IPS-18a (cell line): Measurements from ENCODE around the gene ULBP1.
A peak's percentile ranks its signal among the peaks of the same experiment; 100 is the strongest.
"Not testable (repeated sequence)": the region's sequence is repeated elsewhere in the genome, so short reads cannot be mapped to it uniquely, and the experiment has no call there.

Experiments
- H3K27ac ChIP-seq: one replicate; pipeline ENCODE4 v1.5.1; 2013; ENCODE audit warnings: low read length
- H3K27me3 ChIP-seq: one replicate; pipeline ENCODE4 v1.6.1; 2013; ENCODE audit warnings: mild to moderate bottlenecking, low read length; ENCODE audit not compliant: control insufficient read depth, insufficient read depth
- H3K36me3 ChIP-seq: one replicate; pipeline ENCODE4 v1.6.1; 2013; ENCODE audit warnings: low read depth, low read length; ENCODE audit not compliant: control insufficient read depth
- H3K4me1 ChIP-seq: one replicate; pipeline ENCODE4 v1.6.1; 2013; ENCODE audit warnings: low read depth, low read length; ENCODE audit not compliant: control insufficient read depth
- H3K4me3 ChIP-seq: one replicate; pipeline ENCODE4 v1.5.1; 2013; ENCODE audit warnings: low read length
- H3K9ac ChIP-seq: one replicate; pipeline ENCODE4 v1.6.1; 2013; ENCODE audit warnings: mild to moderate bottlenecking, low read length, moderate library complexity
- H3K9me3 ChIP-seq: one replicate; pipeline ENCODE4 v1.6.1; 2013; ENCODE audit warnings: low read depth, low read length; ENCODE audit not compliant: control insufficient read depth

Gene ULBP1

DNA sequence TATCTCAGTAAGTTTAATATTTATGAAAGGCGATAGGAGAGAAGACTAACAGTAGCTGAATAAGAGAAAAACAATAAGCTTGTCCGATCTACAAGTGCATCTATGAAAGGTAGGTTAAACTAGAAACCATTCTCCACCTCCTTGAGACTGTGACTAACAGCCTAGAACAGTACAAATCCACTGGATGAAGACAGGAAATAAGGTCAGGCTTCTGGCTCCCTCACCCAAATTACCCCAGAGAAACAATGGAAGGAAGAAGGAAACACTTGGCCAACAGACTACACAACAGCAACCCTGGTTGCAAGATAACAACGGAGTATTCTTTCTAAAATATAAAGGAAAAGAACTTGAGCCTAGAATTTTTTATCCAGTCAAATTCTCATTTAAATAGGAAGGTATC is 5.6 kb upstream of the ULBP1 start:
- not testable (repeated sequence) for H3K4me3 ChIP-seq, H3K27ac ChIP-seq, H3K36me3 ChIP-seq, H3K9me3 ChIP-seq, H3K4me1 ChIP-seq, H3K9ac ChIP-seq
- peaks cover 98% of the 10 kb centered on the region for H3K27me3 ChIP-seq

DNA sequence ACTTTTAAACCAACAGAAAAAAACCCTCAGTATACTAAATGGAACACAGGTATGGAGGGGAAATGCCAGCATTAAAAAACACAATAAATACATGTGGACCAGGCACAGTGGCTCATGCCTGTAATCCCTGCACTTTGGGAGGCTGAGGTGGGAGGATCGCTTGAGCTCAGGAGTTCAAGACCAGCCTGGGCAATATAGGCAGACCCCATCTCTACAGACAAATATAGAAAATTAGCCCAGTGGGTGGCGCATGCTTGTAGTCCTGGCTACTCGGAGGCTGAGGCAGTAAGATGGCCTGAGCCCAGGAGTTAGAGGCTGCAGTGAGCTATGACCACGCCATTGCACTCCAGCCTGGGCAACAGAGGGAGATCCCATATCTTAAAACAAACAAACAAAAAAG is 3.9 kb upstream of the ULBP1 start:
- not testable (repeated sequence) for H3K4me1 ChIP-seq, H3K36me3 ChIP-seq, H3K27ac ChIP-seq, H3K9ac ChIP-seq, H3K4me3 ChIP-seq, H3K9me3 ChIP-seq
- peaks cover 99% of the 10 kb centered on the region for H3K27me3 ChIP-seq

DNA sequence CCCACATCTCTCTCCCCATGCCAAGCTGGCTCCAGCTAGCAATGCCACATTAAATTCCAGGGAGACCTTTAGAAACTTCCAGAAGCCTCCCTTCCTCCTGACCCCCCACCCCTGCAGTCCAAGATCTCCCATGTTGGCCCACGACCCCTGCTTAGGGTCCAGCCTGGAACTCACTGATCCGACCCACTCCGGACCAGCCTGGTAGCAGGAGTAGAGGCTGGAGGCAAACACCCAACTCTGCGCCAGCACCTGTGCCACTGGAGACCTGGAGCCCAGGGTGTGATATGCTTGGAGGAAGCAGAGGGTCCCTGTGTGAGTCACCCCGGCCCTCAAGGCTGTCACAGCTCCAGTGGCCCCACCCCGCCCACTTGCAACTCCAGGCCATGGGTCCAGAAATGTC is 3.3 kb upstream of the ULBP1 start:
- Histone ChIP-seq H3K27me3 (peaks cover 99% of the 10 kb centered on the region), H3K4me3 (no peak overlapping the region), H3K27ac (no peak overlapping the region), H3K9me3 (no peaks in the 10 kb centered on the region), H3K36me3 (no peaks in the 10 kb centered on the region), H3K4me1 (no peaks in the 10 kb centered on the region), H3K9ac (no peak overlapping the region)

DNA sequence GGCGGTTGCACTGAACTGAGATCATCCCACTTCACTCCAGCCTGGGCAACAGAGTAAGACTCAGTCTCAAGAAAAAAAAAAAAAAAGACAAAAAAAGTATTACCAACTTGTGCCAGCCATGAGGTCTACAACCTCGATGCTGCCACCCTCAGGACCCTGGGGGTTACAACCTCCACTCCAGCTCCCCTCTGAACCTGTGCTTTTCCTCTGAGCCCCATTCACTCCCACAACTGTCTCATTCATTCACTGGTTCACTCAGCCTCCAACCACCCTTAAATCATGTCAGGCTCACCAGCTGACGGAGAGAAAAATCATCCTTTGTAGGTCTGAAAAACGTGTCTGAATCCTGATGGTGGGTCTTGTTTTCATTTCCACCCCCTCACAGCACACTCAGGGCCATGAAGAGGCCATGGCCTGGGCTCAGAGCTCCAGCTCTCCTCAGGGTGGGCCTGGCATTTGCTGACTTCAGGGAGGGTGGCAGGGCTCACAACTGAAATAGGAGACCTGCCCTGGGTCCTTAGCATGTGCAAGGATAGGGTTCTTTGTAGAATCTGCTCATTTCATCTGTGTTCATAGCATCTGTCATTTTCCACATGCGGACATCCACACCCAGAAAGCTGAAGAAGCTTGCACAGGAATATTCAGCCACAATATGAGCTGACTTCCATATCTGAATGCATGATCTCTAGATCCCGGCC is 1.9 kb upstream of the ULBP1 start:
- H3K36me3 ChIP-seq: no peaks in the 10 kb centered on the region
- H3K4me1 ChIP-seq: no peaks in the 10 kb centered on the region
- peaks cover 99% of the 10 kb centered on the region for H3K27me3 ChIP-seq
- no peak overlapping the region for H3K9ac ChIP-seq
- no peaks in the 10 kb centered on the region for H3K9me3 ChIP-seq
- H3K27ac ChIP-seq: no peak overlapping the region
- H3K4me3 ChIP-seq: no peak overlapping the region

DNA sequence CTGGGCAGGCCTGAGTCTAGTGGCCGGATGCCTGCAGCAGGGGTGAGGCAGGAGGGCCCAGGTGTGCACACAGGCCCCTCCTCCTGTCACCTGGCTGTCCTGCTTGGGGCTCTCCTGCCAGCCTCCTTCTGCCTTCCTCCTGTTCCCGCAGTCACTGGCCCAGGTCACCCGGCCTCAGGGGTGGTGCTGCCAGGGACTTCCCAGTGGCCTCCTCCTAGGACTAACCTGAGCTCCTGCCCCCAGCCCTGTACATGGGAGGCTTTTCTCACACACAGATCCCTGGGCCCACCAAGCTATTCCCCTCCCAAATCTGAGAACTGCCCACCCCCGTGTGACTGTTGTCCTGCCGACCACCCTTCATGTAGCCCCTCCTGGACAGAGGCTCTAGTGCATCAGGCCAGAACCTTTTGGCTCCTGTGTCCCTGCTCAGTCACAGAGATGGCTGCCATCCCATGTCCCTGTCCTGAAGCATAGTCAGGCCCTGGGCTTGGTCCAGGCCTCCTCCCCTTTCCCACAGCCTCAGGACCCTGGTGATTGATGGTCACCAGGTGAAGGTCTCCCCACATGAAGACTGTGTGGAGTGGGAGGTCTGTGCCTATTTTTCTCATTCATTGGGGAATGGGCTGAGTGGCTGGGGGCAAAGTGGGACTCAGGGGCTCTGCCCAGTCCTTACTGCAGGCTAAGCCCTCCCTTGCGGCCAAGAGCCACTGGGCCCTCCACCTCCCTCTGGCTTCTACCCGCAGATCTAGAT is 1.1 kb upstream of the ULBP1 start:
- Histone ChIP-seq H3K27me3 (peaks cover 99% of the 10 kb centered on the region), H3K9ac (peak overlapping the region; percentile 83), H3K4me3 (peak overlapping the region; percentile 84)

DNA sequence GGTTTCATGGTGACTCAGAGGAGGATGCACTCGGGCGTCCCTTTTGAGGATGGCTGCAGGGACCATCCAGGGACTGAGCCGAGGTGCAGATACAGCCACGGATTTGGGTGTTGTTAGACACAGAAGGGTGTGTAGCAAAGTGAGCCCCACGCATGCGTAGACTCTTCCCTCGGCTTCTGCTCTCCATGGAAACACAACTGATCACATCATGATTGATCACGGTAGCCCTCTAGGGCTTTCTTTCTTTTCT is 606 bp upstream of the ULBP1 start:
- H3K4me3 ChIP-seq: peak overlapping the region; percentile 84
- no peaks in the 10 kb centered on the region for H3K9me3 ChIP-seq
- no peaks in the 10 kb centered on the region for H3K4me1 ChIP-seq
- peaks cover 99% of the 10 kb centered on the region for H3K27me3 ChIP-seq
- peak overlapping the region; percentile 83 for H3K9ac ChIP-seq
- no peaks in the 10 kb centered on the region for H3K36me3 ChIP-seq
- H3K27ac ChIP-seq: no peak overlapping the region

More for the DNA sequence above, 1.1 kb upstream of the ULBP1 start:
- Histone ChIP-seq H3K4me1 (no peaks in the 10 kb centered on the region), H3K27ac (no peak overlapping the region), H3K9me3 (no peaks in the 10 kb centered on the region), H3K36me3 (no peaks in the 10 kb centered on the region)

DNA sequence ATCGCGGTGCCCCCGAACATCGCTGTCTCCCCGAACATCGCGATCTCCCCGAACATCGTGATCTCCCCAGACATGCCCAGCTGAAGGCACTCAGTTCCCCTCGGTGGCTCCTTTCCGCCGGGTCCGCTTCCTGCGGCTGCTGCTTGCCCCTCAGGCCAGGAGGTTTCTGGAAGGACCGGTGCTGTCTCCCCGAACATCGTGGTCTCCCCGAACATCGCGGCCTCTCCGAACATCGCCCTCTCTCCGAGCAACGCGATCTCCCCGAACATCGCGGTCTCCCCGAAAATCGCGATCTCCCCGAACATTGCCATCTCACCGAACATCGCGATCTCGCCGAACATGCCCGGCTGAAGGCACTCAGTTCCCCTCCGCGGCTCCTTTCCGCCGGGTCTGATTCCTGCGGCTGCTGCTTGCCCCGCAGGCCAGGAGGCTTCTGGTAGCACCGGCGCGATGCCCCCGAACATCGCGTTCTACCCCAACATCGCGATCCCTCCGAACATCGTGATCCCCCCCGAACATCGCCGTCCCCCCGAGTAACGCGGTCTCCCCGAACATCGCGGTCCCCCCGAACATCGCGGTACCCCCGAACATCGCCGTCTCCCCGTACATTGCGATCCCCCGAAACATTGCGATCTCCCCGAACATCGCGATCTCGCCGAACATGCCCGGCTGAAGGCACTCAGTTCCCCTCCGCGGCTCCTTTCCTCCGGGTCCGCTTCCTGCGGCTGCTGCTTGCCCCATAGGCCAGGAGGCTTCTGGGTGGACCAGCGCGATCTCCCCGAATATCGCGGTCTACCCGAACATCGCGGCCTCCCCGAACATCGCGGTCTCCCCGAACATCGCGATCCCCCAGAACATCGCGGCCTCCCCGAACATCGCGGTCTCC is 808 bp downstream of the ULBP1 start:
- no peaks in the 10 kb centered on the region for H3K36me3 ChIP-seq
- H3K4me1 ChIP-seq: no peaks in the 10 kb centered on the region
- peaks cover 99% of the 10 kb centered on the region for H3K27me3 ChIP-seq
- H3K27ac ChIP-seq: no peak overlapping the region
- H3K9me3 ChIP-seq: no peaks in the 10 kb centered on the region
- peak overlapping the region; percentile 33 for H3K9ac ChIP-seq
- peak overlapping the region; percentile 84 for H3K4me3 ChIP-seq

DNA sequence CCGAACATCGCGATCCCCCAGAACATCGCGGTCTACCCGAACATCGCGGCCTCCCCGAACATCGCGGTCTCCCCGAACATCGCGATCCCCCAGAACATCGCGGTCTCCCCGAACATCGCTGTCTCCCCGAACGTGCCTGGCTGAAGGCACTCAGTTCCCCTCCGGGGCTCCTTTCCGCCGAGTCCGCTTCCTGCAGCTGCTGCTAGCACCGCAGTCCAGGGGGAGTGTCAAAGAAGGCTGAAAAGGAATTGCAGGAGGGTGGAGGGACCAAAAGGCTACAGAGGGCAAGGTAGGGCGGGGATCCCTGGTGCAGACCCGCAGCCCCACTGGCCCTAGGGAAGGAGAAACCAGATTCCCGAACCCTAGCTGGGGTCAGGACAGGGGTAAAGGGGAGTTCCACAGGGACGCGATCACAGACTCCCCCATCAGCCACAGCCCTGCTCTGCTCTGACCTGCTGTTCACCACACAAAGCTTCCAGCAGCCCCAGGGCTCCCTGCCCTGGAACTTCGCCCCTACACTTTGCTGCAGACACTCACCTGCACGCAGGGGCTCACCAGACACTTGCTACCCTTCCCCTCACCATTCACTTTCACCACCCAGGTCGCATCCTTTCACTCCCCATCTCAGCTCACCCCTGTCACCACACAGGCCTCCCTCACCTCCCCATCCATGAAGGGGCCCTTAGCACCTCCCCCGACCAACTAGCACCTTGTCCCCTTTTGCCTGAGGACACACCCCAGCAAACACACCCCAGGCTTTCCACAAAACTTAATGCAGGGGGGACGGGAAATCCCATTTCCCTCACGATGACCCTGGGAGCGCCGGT is 1.7 kb downstream of the ULBP1 start:
- Histone ChIP-seq H3K27me3 (peaks cover 99% of the 10 kb centered on the region), H3K4me3 (peak overlapping the region; percentile 84), H3K36me3 (no peaks in the 10 kb centered on the region), H3K9me3 (no peaks in the 10 kb centered on the region), H3K27ac (no peak overlapping the region), H3K4me1 (no peaks in the 10 kb centered on the region), H3K9ac (no peak overlapping the region)

DNA sequence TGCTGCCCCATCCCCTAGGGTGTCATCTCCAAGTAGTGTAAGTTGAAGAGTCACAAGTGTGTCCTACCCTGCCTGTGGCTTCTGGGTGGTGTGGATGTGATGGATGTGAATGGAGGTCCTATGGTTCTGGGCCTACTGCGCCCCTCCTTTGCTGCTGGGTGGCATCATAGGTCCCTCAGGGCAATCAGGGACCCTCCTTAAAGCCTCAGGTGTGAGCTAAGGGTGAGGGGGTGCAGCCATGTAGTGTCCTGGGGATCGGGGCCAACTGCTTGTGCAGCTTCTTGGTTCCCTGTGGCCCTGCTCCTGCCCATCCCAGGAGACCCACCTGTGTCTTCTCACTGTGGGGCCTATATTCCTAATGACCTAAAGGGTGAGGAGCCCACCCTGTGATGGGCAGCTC is 2.6 kb downstream of the ULBP1 start:
- not testable (repeated sequence) for H3K36me3 ChIP-seq, H3K9me3 ChIP-seq, H3K4me1 ChIP-seq, H3K9ac ChIP-seq, H3K4me3 ChIP-seq, H3K27ac ChIP-seq
- H3K27me3 ChIP-seq: peaks cover 98% of the 10 kb centered on the region

DNA sequence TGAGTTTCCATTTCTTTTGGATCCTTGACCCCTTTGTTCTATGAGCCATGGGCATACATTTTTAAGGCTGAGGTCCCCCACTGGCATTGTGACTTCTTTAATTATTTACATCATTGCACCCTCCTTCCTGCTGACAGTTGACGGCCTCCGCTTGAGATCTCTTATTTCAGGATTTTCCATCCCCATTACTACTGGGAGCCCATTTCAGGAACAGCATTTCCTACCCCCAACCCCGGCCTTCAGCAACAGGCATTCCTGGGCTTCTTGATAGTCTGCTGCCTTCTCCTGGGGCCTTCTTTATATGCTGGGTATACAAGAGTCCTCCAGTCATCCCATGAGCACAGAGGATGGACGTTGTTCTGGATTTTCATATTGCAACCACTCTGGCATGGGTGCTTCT is 3.8 kb downstream of the ULBP1 start:
- no peak overlapping the region for H3K4me3 ChIP-seq
- no peaks in the 10 kb centered on the region for H3K9me3 ChIP-seq
- no peaks in the 10 kb centered on the region for H3K36me3 ChIP-seq
- H3K27me3 ChIP-seq: peaks cover 87% of the 10 kb centered on the region
- no peak overlapping the region for H3K9ac ChIP-seq
- no peaks in the 10 kb centered on the region for H3K4me1 ChIP-seq
- no peak overlapping the region for H3K27ac ChIP-seq

DNA sequence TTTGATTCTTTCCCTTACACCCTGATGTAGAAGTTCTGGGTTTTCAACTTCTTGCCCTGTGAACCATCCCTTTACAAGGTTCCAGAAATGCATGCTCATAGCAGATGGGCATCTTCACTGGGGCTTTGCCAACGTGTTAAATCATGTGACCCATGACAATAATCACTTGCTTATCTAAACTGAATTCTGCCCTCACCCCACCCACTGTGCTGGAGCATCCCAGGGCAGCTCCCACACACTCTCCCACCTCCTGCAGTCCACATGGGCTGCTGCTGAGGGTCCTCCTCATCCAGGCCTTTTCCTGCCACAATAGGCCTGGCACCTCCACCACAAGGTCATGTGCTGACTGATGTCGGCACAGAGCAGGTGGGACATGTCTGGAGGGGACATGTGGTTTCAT is 4.3 kb downstream of the ULBP1 start:
- peaks cover 87% of the 10 kb centered on the region for H3K27me3 ChIP-seq
- not testable (repeated sequence) for H3K27ac ChIP-seq, H3K9ac ChIP-seq, H3K4me1 ChIP-seq, H3K4me3 ChIP-seq, H3K9me3 ChIP-seq, H3K36me3 ChIP-seq
